ENCODE results near the gene SEC14L6. TPM values are rescaled to one million over a fixed set of nuclear protein-coding genes. Genes with fewer than 3 reads are reported as not detected.

Gene SEC14L6
- total RNA-seq, 1 donor from 2014 or later, result 4.8 TPM

- H3K4me1 Mint-ChIP-seq (ENCODE audit: low read depth), result no peaks in the 10 kb centered on the region
- H3K27ac Mint-ChIP-seq, result no peak overlapping the region
- no peak for DNase-seq (ENCODE audit: low spot score, unreplicated experiment)
- TF ChIP-seq CTCF (IDR thresholded peaks at IDR 0.05; ENCODE audit: unreplicated experiment), result no peak
- H3K4me3 Mint-ChIP-seq (ENCODE audit: low read depth), result no peak overlapping the region
- H3K27me3 Mint-ChIP-seq, result peaks cover 9% of the 10 kb centered on the region
- no peaks in the 10 kb centered on the region for H3K36me3 Mint-ChIP-seq (ENCODE audit: insufficient read depth)
- no peaks in the 10 kb centered on the region for H3K9me3 Mint-ChIP-seq (ENCODE audit: low read depth)
These were observed 64.8 kb downstream of the SEC14L6 start for GRCh38 chr22:30481711-30482110.

- DNase-seq (ENCODE audit: low spot score, unreplicated experiment), result no peak
- Mint-ChIP-seq H3K4me3 (ENCODE audit: low read depth) (no peak overlapping the region), H3K4me1 (ENCODE audit: low read depth) (no peaks in the 10 kb centered on the region), H3K9me3 (ENCODE audit: low read depth) (no peaks in the 10 kb centered on the region), H3K27me3 (peaks cover 9% of the 10 kb centered on the region), H3K27ac (no peak overlapping the region), H3K36me3 (ENCODE audit: insufficient read depth) (no peaks in the 10 kb centered on the region)
- TF ChIP-seq CTCF (IDR thresholded peaks at IDR 0.05; ENCODE audit: unreplicated experiment), result no peak
These were observed 66.6 kb downstream of the SEC14L6 start for GRCh38 chr22:30479981-30480380.

- Mint-ChIP-seq H3K27ac (no peak overlapping the region), H3K4me1 (ENCODE audit: low read depth) (peaks cover 2% of the 10 kb centered on the region), H3K36me3 (ENCODE audit: insufficient read depth) (no peaks in the 10 kb centered on the region), H3K27me3 (peaks cover 14% of the 10 kb centered on the region), H3K4me3 (ENCODE audit: low read depth) (no peak overlapping the region), H3K9me3 (ENCODE audit: low read depth) (no peaks in the 10 kb centered on the region)
- TF ChIP-seq CTCF (IDR thresholded peaks at IDR 0.05; ENCODE audit: unreplicated experiment), result no peak
- no peak for DNase-seq (ENCODE audit: low spot score, unreplicated experiment)
These were observed 71.7 kb downstream of the SEC14L6 start for GRCh38 chr22:30474683-30475424.

- Mint-ChIP-seq H3K4me1 (ENCODE audit: low read depth) (peaks cover 2% of the 10 kb centered on the region), H3K27me3 (peaks cover 13% of the 10 kb centered on the region), H3K9me3 (ENCODE audit: low read depth) (no peaks in the 10 kb centered on the region), H3K27ac (peak overlapping the region; percentile 73), H3K4me3 (ENCODE audit: low read depth) (no peak overlapping the region), H3K36me3 (ENCODE audit: insufficient read depth) (no peaks in the 10 kb centered on the region)
- DNase-seq (ENCODE audit: low spot score, unreplicated experiment), result no peak
- no peak for TF ChIP-seq CTCF (IDR thresholded peaks at IDR 0.05; ENCODE audit: unreplicated experiment)
These were observed 72.4 kb downstream of the SEC14L6 start for GRCh38 chr22:30474121-30474520.

GRCh38 chr22:30472994-30473720, 73.4 kb downstream of the SEC14L6 start:
- peaks cover 13% of the 10 kb centered on the region for H3K27me3 Mint-ChIP-seq
- no peak overlapping the region for H3K4me3 Mint-ChIP-seq (ENCODE audit: low read depth)
- no peak for TF ChIP-seq CTCF (IDR thresholded peaks at IDR 0.05; ENCODE audit: unreplicated experiment)
- H3K9me3 Mint-ChIP-seq (ENCODE audit: low read depth), result no peaks in the 10 kb centered on the region
- peaks cover 2% of the 10 kb centered on the region for H3K4me1 Mint-ChIP-seq (ENCODE audit: low read depth)
- no peaks in the 10 kb centered on the region for H3K36me3 Mint-ChIP-seq (ENCODE audit: insufficient read depth)
- H3K27ac Mint-ChIP-seq, result no peak overlapping the region
- no peak for DNase-seq (ENCODE audit: low spot score, unreplicated experiment)

Other genes starting within 250 kb of the SEC14L6 start
- 10.6 and 13.4 TPM in 2 replicates for gene TBC1D10A, start 219.8 kb downstream of the SEC14L6 start, total RNA-seq
- 155 and 165 TPM in 2 replicates for gene SF3A1, start 189.8 kb downstream of the SEC14L6 start, total RNA-seq
- gene CCDC157, start 189.7 kb downstream of the SEC14L6 start, total RNA-seq, result 11.1 and 13.5 TPM in 2 replicates
- 32.5 and 35.8 TPM in 2 replicates for gene RNF215, start 159.3 kb downstream of the SEC14L6 start, total RNA-seq
- 13.2 and 13.7 TPM in 2 replicates for gene SEC14L2, start 149.7 kb downstream of the SEC14L6 start, total RNA-seq
- 12.6 and 16.6 TPM in 2 replicates for gene MTFP1, start 121.0 kb downstream of the SEC14L6 start, total RNA-seq
- gene SEC14L3, start 74.7 kb downstream of the SEC14L6 start, total RNA-seq, result not detected in 2 replicates
- 0.31 and 0.46 TPM in 2 replicates for gene SEC14L4, start 41.0 kb downstream of the SEC14L6 start, total RNA-seq
- 21.6 and 23.7 TPM in 2 replicates for gene GAL3ST1, start 27.9 kb upstream of the SEC14L6 start, total RNA-seq
- 71.6 and 74.4 TPM in 2 replicates for gene PES1, start 45.2 kb upstream of the SEC14L6 start, total RNA-seq
- 22.3 and 22.9 TPM in 2 replicates for gene TCN2, start 60.4 kb upstream of the SEC14L6 start, total RNA-seq
- gene SLC35E4, start 89.0 kb upstream of the SEC14L6 start, total RNA-seq, result 2.1 and 2.6 TPM in 2 replicates
- 11.2 and 11.6 TPM in 2 replicates for gene DUSP18, start 121.1 kb upstream of the SEC14L6 start, total RNA-seq
- gene OSBP2, start 148.1 kb upstream of the SEC14L6 start, total RNA-seq, result 8.3 and 9.5 TPM in 2 replicates

All from progenitor cell of endocrine pancreas (in vitro differentiated cells).